H9 (cell line): ENCODE measurements around the gene EDC3. TPM values are rescaled to one million over a fixed set of nuclear protein-coding genes. Genes with fewer than 3 reads are reported as not detected.
"Not testable (repeated sequence)": the region's sequence is repeated elsewhere in the genome, so short reads cannot be mapped to it uniquely, and the experiment has no call there.

Experiments
- DNase-seq: peaks from one replicate; pipeline ENCODE4 v3.0.0-alpha.2; 2017
- H2AFZ ChIP-seq: one replicate; pipeline ENCODE4 v1.6.1; 2013; ENCODE audit warnings: mild to moderate bottlenecking, low read length, control low read depth, moderate library complexity
- H2AK5ac ChIP-seq: 2 replicates; pipeline ENCODE4 v1.6.1; 2013; ENCODE audit warnings: low read length, control low read depth, mixed read lengths; ENCODE audit not compliant: insufficient read length
- H2BK120ac ChIP-seq: one replicate; pipeline ENCODE4 v1.6.1; 2013; ENCODE audit warnings: low read depth, mild to moderate bottlenecking, low read length, control low read depth, inconsistent platforms; ENCODE audit not compliant: poor library complexity, severe bottlenecking
- H2BK12ac ChIP-seq: 2 replicates; pipeline ENCODE4 v1.6.1; 2013; ENCODE audit warnings: low read length, control low read depth, mixed read lengths, low read depth; ENCODE audit not compliant: insufficient read length
- H2BK15ac ChIP-seq: 2 replicates; pipeline ENCODE4 v1.6.1; 2013; ENCODE audit warnings: low read depth, low read length, control low read depth
- H2BK20ac ChIP-seq: one replicate; pipeline ENCODE4 v1.6.1; 2013; ENCODE audit warnings: low read depth, mild to moderate bottlenecking, low read length, control low read depth, inconsistent platforms; ENCODE audit not compliant: poor library complexity, severe bottlenecking
- H2BK5ac ChIP-seq: 2 replicates; pipeline ENCODE4 v1.6.1; 2013; ENCODE audit warnings: low read length, control low read depth, mixed read lengths; ENCODE audit not compliant: insufficient read length
- H3K14ac ChIP-seq: 2 replicates; pipeline ENCODE4 v1.6.1; 2013; ENCODE audit warnings: low read length, control low read depth; ENCODE audit not compliant: insufficient read depth
- H3K18ac ChIP-seq: 2 replicates; pipeline ENCODE4 v1.6.1; 2013; ENCODE audit warnings: low read depth, mild to moderate bottlenecking, mixed read lengths, low read length, control low read depth; ENCODE audit not compliant: insufficient read length
- H3K23ac ChIP-seq: 2 replicates; pipeline ENCODE4 v1.6.1; 2013; ENCODE audit warnings: low read length, control low read depth, mixed read lengths, low read depth; ENCODE audit not compliant: insufficient read length
- H3K23me2 ChIP-seq: 2 replicates; pipeline ENCODE4 v1.6.1; 2013; ENCODE audit warnings: low read depth, mild to moderate bottlenecking, mixed read lengths, low read length, control low read depth; ENCODE audit not compliant: insufficient read length, poor library complexity, severe bottlenecking
- H3K27ac ChIP-seq: 2 replicates; pipeline ENCODE4 v1.5.1; 2013; ENCODE audit warnings: low read length, control low read depth, mixed read lengths, low read depth; ENCODE audit not compliant: insufficient read length
- H3K27me3 ChIP-seq: 2 replicates; pipeline ENCODE4 v1.6.1; 2013; ENCODE audit warnings: low read length, control low read depth, inconsistent platforms; ENCODE audit not compliant: insufficient read depth
- H3K4ac ChIP-seq: 2 replicates; pipeline ENCODE4 v1.6.1; 2013; ENCODE audit warnings: low read depth, mild to moderate bottlenecking, control low read depth, inconsistent platforms, low read length, moderate library complexity
- H3K4me1 ChIP-seq: 2 replicates; pipeline ENCODE4 v1.6.1; 2013; ENCODE audit warnings: low read length, control low read depth, inconsistent platforms; ENCODE audit not compliant: insufficient read depth
- H3K4me2 ChIP-seq: 2 replicates; pipeline ENCODE4 v1.6.1; 2013; ENCODE audit warnings: low read length, control low read depth, mixed read lengths; ENCODE audit not compliant: insufficient read length, insufficient read depth
- H3K56ac ChIP-seq: 2 replicates; pipeline ENCODE4 v1.6.1; 2013; ENCODE audit warnings: low read depth, mild to moderate bottlenecking, mixed read lengths, low read length, control low read depth; ENCODE audit not compliant: insufficient read length
- H3K79me1 ChIP-seq: 2 replicates; pipeline ENCODE4 v1.6.1; 2013; ENCODE audit warnings: low read depth, mild to moderate bottlenecking, moderate library complexity, low read length, control low read depth, inconsistent platforms; ENCODE audit not compliant: insufficient read depth, poor library complexity, severe bottlenecking
- H3K79me2 ChIP-seq: 2 replicates; pipeline ENCODE4 v1.6.1; 2013; ENCODE audit warnings: low read length, control low read depth, inconsistent platforms; ENCODE audit not compliant: insufficient read depth
- H3K9ac ChIP-seq: 2 replicates; pipeline ENCODE4 v1.6.1; 2013; ENCODE audit warnings: low read length, control low read depth, mixed read lengths; ENCODE audit not compliant: insufficient read length; ENCODE audit errors: extremely low read depth
- H3K9me3 ChIP-seq: one replicate; pipeline ENCODE4 v1.6.1; 2013; ENCODE audit warnings: low read depth, low read length, inconsistent platforms; ENCODE audit not compliant: control insufficient read depth
- H3T11ph ChIP-seq: one replicate; pipeline ENCODE4 v1.6.1; 2013; ENCODE audit warnings: mild to moderate bottlenecking, low read length, control low read depth, inconsistent platforms
- H4K20me1 ChIP-seq: one replicate; pipeline ENCODE4 v1.6.1; 2013; ENCODE audit not compliant: control insufficient read depth, insufficient read length, insufficient read depth
- H4K5ac ChIP-seq: 2 replicates; pipeline ENCODE4 v1.6.1; 2013; ENCODE audit warnings: low read depth, mild to moderate bottlenecking, mixed read lengths, low read length, control low read depth; ENCODE audit not compliant: insufficient read length
- H4K8ac ChIP-seq: replicated peaks from 2 replicates; pipeline ENCODE4 v1.6.1; 2013; ENCODE audit warnings: low read length, control low read depth, mixed read lengths, low read depth; ENCODE audit not compliant: insufficient read length
- H4K91ac ChIP-seq: 2 replicates; pipeline ENCODE4 v1.6.1; 2013; ENCODE audit warnings: low read depth, mild to moderate bottlenecking, moderate library complexity, mixed read lengths, low read length, control low read depth; ENCODE audit not compliant: insufficient read length
- H3K27ac Mint-ChIP-seq, 3 experiments: 2 replicates in 2 of 3; 3 replicates in 1 of 3; pipeline ENCODE4 v1.8.0; 2020 to 2021; ENCODE audit warnings: mixed read lengths in 3 of 3, mild to moderate bottlenecking in 1 of 3, moderate library complexity in 1 of 3
- H3K27me3 Mint-ChIP-seq: 2 replicates; pipeline ENCODE4 v1.8.0; 2021; ENCODE audit warnings: low read depth, mild to moderate bottlenecking, moderate library complexity, mixed read lengths
- H3K36me3 Mint-ChIP-seq, 3 experiments: 2 replicates in 2 of 3; 3 replicates in 1 of 3; pipeline ENCODE4 v1.8.0; 2020 to 2021; ENCODE audit warnings: low read depth in 3 of 3, mixed read lengths in 3 of 3; ENCODE audit not compliant: insufficient read depth in 1 of 3
- H3K4me1 Mint-ChIP-seq, 2 experiments: 2 replicates each; pipeline ENCODE4 v1.8.0; 2020; ENCODE audit warnings: mixed read lengths in 2 of 2
- H3K4me3 Mint-ChIP-seq, 2 experiments: 2 replicates in 1 of 2; 3 replicates in 1 of 2; pipeline ENCODE4 v1.8.0; 2020 to 2021; ENCODE audit warnings: mild to moderate bottlenecking in 2 of 2, mixed read lengths in 2 of 2, moderate library complexity in 1 of 2
- H3K9me3 Mint-ChIP-seq, 2 experiments: 2 replicates in 1 of 2; 3 replicates in 1 of 2; pipeline ENCODE4 v1.8.0; 2020; ENCODE audit warnings: mild to moderate bottlenecking in 2 of 2, mixed read lengths in 2 of 2, moderate library complexity in 1 of 2
- WGBS: extraction: QIAGEN DNeasy Blood & Tissue Kit; methylation state at CpG from one replicate; pipeline ENCODE4 v1.1.7; 2013; ENCODE audit warnings: missing lambda C conversion rate, low lambda C conversion rate, mixed read lengths; ENCODE audit not compliant: insufficient read length; ENCODE audit errors: extremely low coverage; 5-methylcytosine and 5-hydroxymethylcytosine counted together
- total RNA-seq: library from RNA; stranded (reverse); gene quantifications from 2 replicates; pipeline ENCODE4 v1.2.1, GENCODE V29; 2021

EDC3 gene
- total RNA-seq, 1 experiment from 2014 or later: 60.5 TPM

DNA sequence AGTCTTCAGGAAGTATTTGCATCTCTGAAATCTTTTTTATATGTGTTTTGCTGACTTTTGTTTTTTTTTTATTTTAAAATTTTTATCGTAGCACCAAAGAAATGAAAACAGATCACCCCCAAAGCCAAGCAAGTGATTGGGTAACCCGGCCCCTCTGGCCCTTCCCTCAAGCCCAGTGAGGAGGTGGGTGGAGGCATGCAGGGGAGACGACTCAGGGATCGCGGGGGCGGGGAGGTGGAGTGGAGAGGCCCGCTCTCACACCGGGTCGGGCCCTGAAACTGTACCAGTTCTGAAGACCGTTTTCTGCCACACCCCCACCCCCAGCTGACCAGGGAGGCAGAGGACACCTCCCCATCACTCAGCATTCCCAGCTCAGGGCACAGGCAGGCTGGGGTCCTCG is 99.1 kb downstream of the EDC3 start:
- H3K27ac Mint-ChIP-seq: peak overlapping the region in 1 of 3 experiments; percentile 79; a peak in 1 of 7 replicates
- H3K4me1 Mint-ChIP-seq: peaks cover 9 to 20% of the 10 kb centered on the region in 2 experiments
- H2AK5ac ChIP-seq, H3T11ph ChIP-seq, H3K27me3 ChIP-seq, H2BK20ac ChIP-seq, H3K56ac ChIP-seq, H2BK120ac ChIP-seq, H4K5ac ChIP-seq, H3K79me2 ChIP-seq, H3K9me3 ChIP-seq, H2BK5ac ChIP-seq, H2AFZ ChIP-seq, DNase-seq, H3K9ac ChIP-seq, H3K23ac ChIP-seq, H3K27ac ChIP-seq, H3K23me2 ChIP-seq, H3K27me3 Mint-ChIP-seq, H2BK12ac ChIP-seq, H2BK15ac ChIP-seq, H3K4me1 ChIP-seq, H3K79me1 ChIP-seq, H3K4me3 Mint-ChIP-seq, H4K8ac ChIP-seq, H3K14ac ChIP-seq, H3K9me3 Mint-ChIP-seq, H4K91ac ChIP-seq, H3K4ac ChIP-seq, H3K4me2 ChIP-seq, H4K20me1 ChIP-seq, H3K18ac ChIP-seq: not testable (repeated sequence)
- H3K36me3 Mint-ChIP-seq: peaks cover 29 to 67% (median 63%) of the 10 kb centered on the region in 3 experiments
- no CpG with 5 or more reads among the region's 11 CpGs for WGBS
